HEK293 (cell line): ENCODE results near the gene TUBE1.

Source experiments
- AEBP2 ChIP-seq: fragments of 450-650 bp; formaldehyde crosslinking; IDR thresholded peaks from 2 replicates; pipeline ENCODE4 v1.5.1; 2016; ENCODE audit warnings: missing biosample characterization, missing genetic modification characterization, borderline replicate concordance
- BCL6B ChIP-seq: fragments of 450-650 bp; formaldehyde crosslinking; IDR thresholded peaks from 2 replicates; pipeline ENCODE4 v1.5.1; 2017; ENCODE audit warnings: missing biosample characterization, missing genetic modification characterization
- FEZF1 ChIP-seq: fragments of 450-650 bp; formaldehyde crosslinking; IDR thresholded peaks from 2 replicates; pipeline ENCODE4 v1.5.1; 2016; ENCODE audit warnings: missing biosample characterization, missing genetic modification characterization
- HIC1 ChIP-seq: fragments of 450-650 bp; formaldehyde crosslinking; IDR thresholded peaks from 2 replicates; pipeline ENCODE4 v1.5.1; 2016; ENCODE audit warnings: missing biosample characterization, missing genetic modification characterization
- KLF8 ChIP-seq: fragments of 450-650 bp; formaldehyde crosslinking; IDR thresholded peaks from 2 replicates; pipeline ENCODE4 v1.5.1; 2016; ENCODE audit warnings: missing biosample characterization, missing genetic modification characterization
- MEIS1 ChIP-seq: sonication (generic); formaldehyde crosslinking; IDR thresholded peaks from 2 replicates; pipeline ENCODE4 v1.8.1; 2022; ENCODE audit warnings: missing genetic modification reagents, mild to moderate bottlenecking, borderline replicate concordance
- OVOL3 ChIP-seq: fragments of 450-650 bp; formaldehyde crosslinking; IDR thresholded peaks from 2 replicates; pipeline ENCODE4 v1.5.1; 2016; ENCODE audit warnings: missing biosample characterization, missing genetic modification characterization
- PATZ1 ChIP-seq: fragments of 450-650 bp; formaldehyde crosslinking; IDR thresholded peaks from 2 replicates; pipeline ENCODE4 v1.5.1; 2016; ENCODE audit warnings: missing biosample characterization, missing genetic modification characterization
- PRDM1 ChIP-seq: fragments of 450-650 bp; formaldehyde crosslinking; IDR thresholded peaks from 2 replicates; pipeline ENCODE4; 2016; ENCODE audit warnings: missing biosample characterization, missing genetic modification characterization
- TCF7L2 ChIP-seq: IDR thresholded peaks from 2 replicates; pipeline ENCODE4 v1.6.1; 2011; ENCODE audit warnings: low read depth, mild to moderate bottlenecking, inconsistent platforms, low read length, moderate library complexity, borderline replicate concordance
- ZBTB17 ChIP-seq: fragments of 450-650 bp; formaldehyde crosslinking; IDR thresholded peaks from 2 replicates; pipeline ENCODE4 v1.5.1; 2016; ENCODE audit warnings: missing biosample characterization, missing genetic modification characterization
- ZBTB20 ChIP-seq: fragments of 450-650 bp; formaldehyde crosslinking; IDR thresholded peaks from 2 replicates; pipeline ENCODE4 v1.5.1; 2016; ENCODE audit warnings: missing biosample characterization, missing genetic modification characterization
- ZBTB21 ChIP-seq: fragments of 450-650 bp; formaldehyde crosslinking; IDR thresholded peaks from 2 replicates; pipeline ENCODE4 v1.5.1; 2017; ENCODE audit warnings: missing biosample characterization, missing genetic modification characterization
- ZBTB6 ChIP-seq: fragments of 450-650 bp; formaldehyde crosslinking; IDR thresholded peaks from 2 replicates; pipeline ENCODE4 v1.5.1; 2017; ENCODE audit warnings: missing biosample characterization, missing genetic modification characterization
- ZIC2 ChIP-seq: fragments of 450-650 bp; formaldehyde crosslinking; IDR thresholded peaks from 2 replicates; pipeline ENCODE4 v1.5.1; 2016; ENCODE audit warnings: missing biosample characterization, missing genetic modification characterization
- ZNF112 ChIP-seq: fragments of 450-650 bp; formaldehyde crosslinking; IDR thresholded peaks from 2 replicates; pipeline ENCODE4 v1.5.0; 2017; ENCODE audit warnings: missing biosample characterization, missing genetic modification characterization
- ZNF121 ChIP-seq: fragments of 450-650 bp; formaldehyde crosslinking; IDR thresholded peaks from 2 replicates; pipeline ENCODE4 v1.5.1; 2016; ENCODE audit warnings: missing biosample characterization, missing genetic modification characterization
- ZNF184 ChIP-seq: fragments of 450-650 bp; IDR thresholded peaks from 2 replicates; pipeline ENCODE4 v1.5.1; 2018; ENCODE audit warnings: missing biosample characterization, mild to moderate bottlenecking, missing genetic modification characterization
- ZNF280C ChIP-seq: fragments of 450-650 bp; formaldehyde crosslinking; IDR thresholded peaks from 2 replicates; pipeline ENCODE4 v1.5.1; 2016; ENCODE audit warnings: missing biosample characterization, missing genetic modification characterization
- ZNF311 ChIP-seq: fragments of 450-650 bp; formaldehyde crosslinking; IDR thresholded peaks from 2 replicates; pipeline ENCODE4 v1.5.1; 2017; ENCODE audit warnings: missing biosample characterization, missing genetic modification characterization, borderline replicate concordance
- ZNF335 ChIP-seq: fragments of 450-650 bp; formaldehyde crosslinking; conservative IDR thresholded peaks from 2 replicates; pipeline ENCODE4 v1.5.1; 2016; ENCODE audit warnings: missing biosample characterization, missing genetic modification characterization
- ZNF473 ChIP-seq: fragments of 450-650 bp; formaldehyde crosslinking; IDR thresholded peaks from 2 replicates; pipeline ENCODE4 v1.5.1; 2017; ENCODE audit warnings: missing biosample characterization, missing genetic modification characterization
- ZNF548 ChIP-seq: fragments of 450-650 bp; formaldehyde crosslinking; IDR thresholded peaks from 2 replicates; pipeline ENCODE4 v1.5.1; 2016; ENCODE audit warnings: missing biosample characterization, missing genetic modification characterization
- ZNF549 ChIP-seq: fragments of 450-650 bp; IDR thresholded peaks from 2 replicates; pipeline ENCODE4 v1.5.1; 2018; ENCODE audit warnings: missing biosample characterization, missing genetic modification characterization, mild to moderate bottlenecking, inconsistent platforms, moderate library complexity
- ZNF645 ChIP-seq: fragments of 450-650 bp; formaldehyde crosslinking; IDR thresholded peaks from 2 replicates; pipeline ENCODE4; 2016; ENCODE audit warnings: missing biosample characterization, missing genetic modification characterization
- ZNF658 ChIP-seq: fragments of 450-650 bp; formaldehyde crosslinking; IDR thresholded peaks from 2 replicates; pipeline ENCODE4; 2016; ENCODE audit warnings: missing biosample characterization, missing genetic modification characterization
- ZNF704 ChIP-seq: fragments of 450-650 bp; formaldehyde crosslinking; IDR thresholded peaks from 2 replicates; pipeline ENCODE4 v1.5.1; 2016; ENCODE audit warnings: missing biosample characterization, missing genetic modification characterization
- ZNF768 ChIP-seq: fragments of 450-650 bp; formaldehyde crosslinking; IDR thresholded peaks from 2 replicates; pipeline ENCODE4 v1.5.1; 2018; ENCODE audit warnings: missing biosample characterization, mild to moderate bottlenecking, missing genetic modification characterization
- ZSCAN23 ChIP-seq: fragments of 450-650 bp; formaldehyde crosslinking; IDR thresholded peaks from 2 replicates; pipeline ENCODE4 v1.5.1; 2016; ENCODE audit warnings: missing biosample characterization, missing genetic modification characterization

The TUBE1 gene

GRCh38 chr6:112037783-112038216 is 49.5 kb downstream of the TUBE1 start (continued):
- no peak for TF ChIP-seq ZNF184 (tag by site-specific recombination)
- TF ChIP-seq BCL6B: no peak
- TF ChIP-seq ZNF658 (tag by site-specific recombination): no peak
- TF ChIP-seq ZIC2 (tag by site-specific recombination): peak; percentile 46
- TF ChIP-seq HIC1 (tag by site-specific recombination): no peak
- no peak for TF ChIP-seq TCF7L2
- 0 out of 2 replicates have a peak, but pooled peaks have one; percentile 22 for TF ChIP-seq ZBTB21
- TF ChIP-seq MEIS1 (CRISPR knock-in tag): no peak
- no peak for TF ChIP-seq ZNF121
- no peak for TF ChIP-seq ZNF335 (tag by site-specific recombination)
- no peak for TF ChIP-seq OVOL3 (tag by site-specific recombination)
- TF ChIP-seq ZNF548 (tag by site-specific recombination): no peak
- TF ChIP-seq ZBTB6 (tag by site-specific recombination): no peak
- TF ChIP-seq PRDM1 (tag by site-specific recombination): no peak
- no peak for TF ChIP-seq ZNF704 (tag by site-specific recombination)
- TF ChIP-seq ZSCAN23 (tag by site-specific recombination): no peak
- TF ChIP-seq FEZF1 (tag by site-specific recombination): no peak
- TF ChIP-seq ZNF311: no peak
- no peak for TF ChIP-seq AEBP2 (tag by site-specific recombination)
- TF ChIP-seq ZBTB17 (tag by site-specific recombination): no peak
- no peak for TF ChIP-seq ZNF280C (tag by site-specific recombination)
- TF ChIP-seq KLF8 (tag by site-specific recombination): 0 out of 2 replicates have a peak, but pooled peaks have one; percentile 15
- no peak for TF ChIP-seq PATZ1 (tag by site-specific recombination)
- no peak for TF ChIP-seq ZNF549 (tag by site-specific recombination)
- no peak for TF ChIP-seq ZNF473
- peak; percentile 96 for TF ChIP-seq ZBTB20
- TF ChIP-seq ZNF645 (tag by site-specific recombination): no peak
- no peak for TF ChIP-seq ZNF112
- no peak for TF ChIP-seq ZNF768 (tag by site-specific recombination)
